ENCODE data around the gene LEP.

DNA sequence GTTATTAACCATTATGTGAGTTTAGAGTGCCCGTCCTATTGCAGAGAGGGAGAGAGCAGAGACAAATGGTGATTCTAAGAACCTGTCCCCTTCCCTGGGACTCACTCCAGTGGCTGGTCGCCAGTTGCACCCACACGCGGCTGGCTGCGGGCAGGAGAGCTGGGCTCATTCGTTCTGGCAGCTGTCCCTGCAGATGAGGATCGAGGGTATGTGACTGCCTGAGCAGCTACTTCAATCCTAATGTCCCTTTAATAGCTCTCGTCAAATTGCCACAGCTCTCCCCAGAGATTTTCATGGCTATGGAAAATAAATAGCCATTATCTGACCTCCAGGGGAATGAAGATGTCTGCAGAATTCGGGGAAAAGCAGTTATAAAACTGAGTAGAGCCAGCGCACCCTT is 61.1 kb downstream of the LEP start:
- TF ChIP-seq, protein P1, sequence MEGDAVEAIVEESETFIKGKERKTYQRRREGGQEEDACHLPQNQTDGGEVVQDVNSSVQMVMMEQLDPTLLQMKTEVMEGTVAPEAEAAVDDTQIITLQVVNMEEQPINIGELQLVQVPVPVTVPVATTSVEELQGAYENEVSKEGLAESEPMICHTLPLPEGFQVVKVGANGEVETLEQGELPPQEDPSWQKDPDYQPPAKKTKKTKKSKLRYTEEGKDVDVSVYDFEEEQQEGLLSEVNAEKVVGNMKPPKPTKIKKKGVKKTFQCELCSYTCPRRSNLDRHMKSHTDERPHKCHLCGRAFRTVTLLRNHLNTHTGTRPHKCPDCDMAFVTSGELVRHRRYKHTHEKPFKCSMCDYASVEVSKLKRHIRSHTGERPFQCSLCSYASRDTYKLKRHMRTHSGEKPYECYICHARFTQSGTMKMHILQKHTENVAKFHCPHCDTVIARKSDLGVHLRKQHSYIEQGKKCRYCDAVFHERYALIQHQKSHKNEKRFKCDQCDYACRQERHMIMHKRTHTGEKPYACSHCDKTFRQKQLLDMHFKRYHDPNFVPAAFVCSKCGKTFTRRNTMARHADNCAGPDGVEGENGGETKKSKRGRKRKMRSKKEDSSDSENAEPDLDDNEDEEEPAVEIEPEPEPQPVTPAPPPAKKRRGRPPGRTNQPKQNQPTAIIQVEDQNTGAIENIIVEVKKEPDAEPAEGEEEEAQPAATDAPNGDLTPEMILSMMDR (IDR thresholded peaks at IDR 0.05; ENCODE audit: control extremely low read depth in 1 of 3, insufficient read depth in 1 of 3, low read depth in 1 of 3, low read length in 3 of 3), result no peak
- no peak for TF ChIP-seq EGR1 (IDR thresholded peaks at IDR 0.05; ENCODE audit: borderline replicate concordance, low read depth, low read length)
- TF ChIP-seq TCF12 (IDR thresholded peaks at IDR 0.05; ENCODE audit: low read depth, low read length), result no peak
- TF ChIP-seq POLR2AphosphoS5 (IDR thresholded peaks at IDR 0.05; ENCODE audit: low read depth, low read length), result no peak
- no peak for TF ChIP-seq POU5F1 (IDR thresholded peaks at IDR 0.05; ENCODE audit: low read depth, low read length)
- TF ChIP-seq RXRA (IDR thresholded peaks at IDR 0.05; ENCODE audit: insufficient read depth, low read depth, low read length), result no peak
